Parathyroid adenoma (tissue), 2 donors: ENCODE measurements around the gene TNRC6B.
"Not testable (repeated sequence)": the region's sequence is repeated elsewhere in the genome, so short reads cannot be mapped to it uniquely, and the experiment has no call there.

ENCODE experiments used
- H2AFZ ChIP-seq: fragments of 300-600 bp; sonication (generic); one replicate; pipeline ENCODE4 v1.7.0; 2017; ENCODE audit warnings: antibody characterized with exemption, mild to moderate bottlenecking
- H3K27ac ChIP-seq: fragments of 300-600 bp; sonication (generic); one replicate; pipeline ENCODE4 v1.7.0; 2017
- H3K27me3 ChIP-seq: fragments of 300-600 bp; sonication (generic); one replicate; pipeline ENCODE4 v1.7.0; 2017; ENCODE audit warnings: low read length; ENCODE audit not compliant: control insufficient read depth, insufficient read depth
- H3K36me3 ChIP-seq: fragments of 300-600 bp; sonication (generic); one replicate; pipeline ENCODE4 v1.7.0; 2017; ENCODE audit warnings: low read length; ENCODE audit not compliant: control insufficient read depth, insufficient read depth
- H3K4me1 ChIP-seq: fragments of 300-600 bp; sonication (generic); one replicate; pipeline ENCODE4 v1.7.0; 2017; ENCODE audit warnings: control low read depth
- H3K4me2 ChIP-seq: fragments of 300-600 bp; sonication (generic); one replicate; pipeline ENCODE4 v1.7.0; 2017; ENCODE audit warnings: low read length
- H3K4me3 ChIP-seq: fragments of 300-600 bp; sonication (generic); one replicate; pipeline ENCODE4 v1.7.0; 2017; ENCODE audit warnings: low read depth, low read length
- H3K79me2 ChIP-seq: fragments of 300-600 bp; sonication (generic); one replicate; pipeline ENCODE4 v1.7.0; 2017; ENCODE audit warnings: control low read depth
- H3K9ac ChIP-seq: fragments of 300-600 bp; sonication (generic); one replicate; pipeline ENCODE4 v1.7.0; 2017; ENCODE audit warnings: mild to moderate bottlenecking
- H3K9me3 ChIP-seq: fragments of 300-600 bp; sonication (generic); one replicate; pipeline ENCODE4 v1.7.0; 2017; ENCODE audit warnings: low read length; ENCODE audit not compliant: control insufficient read depth
- CTCF ChIP-seq: fragments of 300-600 bp; sonication (generic); IDR thresholded peaks from one replicate; pipeline ENCODE4 v1.7.0; 2017; ENCODE audit warnings: antibody characterized with exemption, mild to moderate bottlenecking
- donor health status: primary hyperparathyroidism.

Gene TNRC6B

GRCh38 chr22:40147388-40148176, 30.1 kb upstream of the TNRC6B start:
- H3K4me3 ChIP-seq, result no peak overlapping the region
- no peaks in the 10 kb centered on the region for H3K79me2 ChIP-seq
- TF ChIP-seq CTCF, result no peak
- H3K27ac ChIP-seq, result no peak overlapping the region
- no peaks in the 10 kb centered on the region for H3K4me1 ChIP-seq
- H3K27me3 ChIP-seq, result no peaks in the 10 kb centered on the region
- H3K9me3 ChIP-seq, result no peaks in the 10 kb centered on the region
- H2AFZ ChIP-seq, result no peak overlapping the region
- no peaks in the 10 kb centered on the region for H3K36me3 ChIP-seq
- H3K4me2 ChIP-seq, result no peak overlapping the region
- no peak overlapping the region for H3K9ac ChIP-seq

- Histone ChIP-seq H3K9ac (no peak overlapping the region), H3K9me3 (no peaks in the 10 kb centered on the region), H3K27ac (no peak overlapping the region), H3K27me3 (no peaks in the 10 kb centered on the region), H3K79me2 (no peaks in the 10 kb centered on the region), H2AFZ (no peak overlapping the region), H3K4me1 (peaks cover 5% of the 10 kb centered on the region), H3K4me2 (no peak overlapping the region), H3K36me3 (no peaks in the 10 kb centered on the region), H3K4me3 (no peak overlapping the region)
- no peak for TF ChIP-seq CTCF
Measured at GRCh38 chr22:40153192-40153591, 24.5 kb upstream of the TNRC6B start.

- H3K4me1 ChIP-seq, result peaks cover 7% of the 10 kb centered on the region
- no peaks in the 10 kb centered on the region for H3K36me3 ChIP-seq
- H2AFZ ChIP-seq, result no peak overlapping the region
- H3K9me3 ChIP-seq, result no peaks in the 10 kb centered on the region
- H3K9ac ChIP-seq, result no peak overlapping the region
- no peak overlapping the region for H3K4me3 ChIP-seq
- no peak overlapping the region for H3K4me2 ChIP-seq
- TF ChIP-seq CTCF, result no peak
- no peaks in the 10 kb centered on the region for H3K79me2 ChIP-seq
- no peaks in the 10 kb centered on the region for H3K27me3 ChIP-seq
- H3K27ac ChIP-seq, result no peak overlapping the region
Measured at GRCh38 chr22:40153705-40154104, 24.0 kb upstream of the TNRC6B start.

GRCh38 chr22:40156001-40156516, 21.7 kb upstream of the TNRC6B start:
- Histone ChIP-seq H3K4me1 (peaks cover 7% of the 10 kb centered on the region), H3K4me2 (no peak overlapping the region), H3K27me3 (no peaks in the 10 kb centered on the region), H3K9me3 (no peaks in the 10 kb centered on the region), H3K27ac (no peak overlapping the region), H3K79me2 (no peaks in the 10 kb centered on the region), H3K36me3 (no peaks in the 10 kb centered on the region), H3K9ac (no peak overlapping the region), H3K4me3 (no peak overlapping the region), H2AFZ (no peak overlapping the region)
- no peak for TF ChIP-seq CTCF

GRCh38 chr22:40156682-40157081, 21.0 kb upstream of the TNRC6B start:
- not testable (repeated sequence) for H3K9ac ChIP-seq, H3K27me3 ChIP-seq, H3K4me1 ChIP-seq, H3K36me3 ChIP-seq, H3K79me2 ChIP-seq, H2AFZ ChIP-seq, H3K4me2 ChIP-seq, H3K4me3 ChIP-seq, H3K9me3 ChIP-seq
- peak overlapping the region; percentile 36 for H3K27ac ChIP-seq
